Activated CD8-positive, alpha-beta memory T cell treated with anti-CD3 and anti-CD28 coated beads, Interleukin-2, amount 50 U/mL, for 1 hour (primary cell): ENCODE data around the gene KCTD19.
A peak's percentile ranks its signal among the peaks of the same experiment; 100 is the strongest.

Source experiments
- DNase-seq: peaks from one replicate; pipeline ENCODE4 v3.0.0-alpha.2; 2020; ENCODE audit errors: extremely low read depth

The KCTD19 gene

DNA sequence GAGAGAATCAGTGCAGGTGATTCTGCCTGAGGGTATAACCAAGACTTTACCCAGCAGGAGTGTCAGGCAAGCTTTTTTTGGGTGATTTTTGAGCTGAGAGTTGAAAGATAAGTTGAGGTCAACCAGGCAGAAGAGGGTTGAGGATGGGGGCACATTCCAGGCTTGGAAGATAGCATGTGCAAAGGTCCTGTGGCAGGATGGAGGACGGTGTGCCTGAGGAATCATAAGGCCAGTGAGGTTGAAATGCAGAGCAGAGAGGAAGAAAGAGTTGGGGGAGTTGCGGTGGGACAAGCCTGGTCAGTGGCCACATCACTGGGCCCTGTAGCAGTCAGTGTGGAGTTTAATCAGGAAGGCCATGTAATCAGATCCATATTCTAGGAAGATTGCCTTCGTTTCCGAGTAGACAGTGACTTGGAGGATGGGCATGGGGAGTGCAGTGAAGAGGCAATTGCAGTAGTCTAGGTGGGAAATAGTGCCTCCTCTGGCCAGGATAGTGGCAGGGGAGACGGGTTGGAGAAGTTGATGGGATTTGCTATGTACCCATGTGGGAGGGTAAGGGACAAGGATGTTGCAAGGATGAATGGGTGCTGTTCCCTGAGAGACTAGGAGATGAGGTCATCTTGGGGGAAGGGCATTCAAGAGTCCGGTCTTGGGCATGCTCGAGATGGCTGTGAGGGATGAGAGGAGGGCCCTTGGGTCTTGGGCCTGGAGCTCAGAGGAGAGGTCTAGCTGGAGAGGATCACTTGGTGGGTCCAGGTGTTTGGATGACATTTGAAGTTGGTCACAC lies 43.3 kb downstream of the KCTD19 start:
- DNase-seq = no peak

DNA sequence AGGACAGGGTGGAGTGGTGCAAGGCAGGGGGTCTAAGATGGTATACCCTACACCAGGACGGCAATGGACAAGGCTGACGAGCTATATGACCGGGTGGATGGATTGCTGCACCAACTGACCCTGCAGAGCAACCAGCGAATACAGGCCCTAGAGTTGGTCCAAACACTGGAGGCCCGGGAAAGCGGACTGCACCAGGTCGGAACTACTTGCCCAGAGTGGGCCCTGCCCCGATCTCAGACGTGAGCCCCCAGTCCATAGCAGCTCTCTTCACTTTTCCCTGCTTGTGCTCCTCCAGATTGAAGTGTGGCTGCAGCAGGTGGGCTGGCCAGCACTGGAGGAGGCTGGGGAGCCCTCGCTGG lies 44.1 kb downstream of the KCTD19 start:
- DNase-seq = no peak

DNA sequence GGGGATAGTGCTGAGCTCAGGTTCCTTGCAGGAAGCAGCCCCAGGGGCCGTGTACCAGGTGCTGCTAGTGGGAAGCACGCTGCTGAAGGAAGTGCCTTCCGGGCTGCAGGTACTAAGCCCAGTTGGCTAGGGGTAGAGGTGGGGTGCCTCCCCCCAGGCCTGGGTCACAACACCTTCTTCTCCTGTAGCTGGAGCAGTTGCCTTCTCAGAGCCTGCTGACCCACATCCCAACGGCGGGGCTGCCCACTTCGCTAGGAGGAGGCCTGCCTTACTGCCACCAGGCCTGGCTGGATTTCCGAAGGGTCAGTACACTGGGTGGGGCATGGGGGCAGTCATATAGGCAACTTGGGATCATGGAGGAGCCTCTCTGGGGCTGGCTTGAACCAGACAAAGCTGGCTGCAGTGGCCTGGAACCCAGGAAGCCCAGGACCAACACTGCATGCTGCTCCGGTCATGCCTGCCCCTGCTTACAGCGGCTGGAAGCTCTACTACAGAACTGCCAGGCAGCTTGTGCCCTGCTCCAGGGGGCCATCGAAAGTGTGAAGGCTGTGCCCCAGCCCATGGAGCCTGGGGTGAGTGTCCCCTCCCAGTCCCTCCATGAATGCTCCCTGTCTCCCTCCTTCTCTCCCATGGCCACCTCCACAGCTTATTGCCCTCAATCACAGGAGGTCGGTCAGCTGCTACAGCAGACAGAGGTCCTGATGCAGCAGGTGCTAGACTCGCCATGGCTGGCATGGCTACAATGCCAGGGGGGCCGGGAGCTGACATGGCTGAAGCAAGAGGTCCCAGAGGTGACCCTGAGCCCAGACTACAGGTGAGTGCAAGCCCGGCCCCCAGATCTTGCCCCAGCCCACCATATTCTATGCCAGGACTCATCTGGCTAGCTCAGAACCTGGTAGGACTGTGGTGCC lies 44.8 kb downstream of the KCTD19 start:
- no peak for DNase-seq

DNA sequence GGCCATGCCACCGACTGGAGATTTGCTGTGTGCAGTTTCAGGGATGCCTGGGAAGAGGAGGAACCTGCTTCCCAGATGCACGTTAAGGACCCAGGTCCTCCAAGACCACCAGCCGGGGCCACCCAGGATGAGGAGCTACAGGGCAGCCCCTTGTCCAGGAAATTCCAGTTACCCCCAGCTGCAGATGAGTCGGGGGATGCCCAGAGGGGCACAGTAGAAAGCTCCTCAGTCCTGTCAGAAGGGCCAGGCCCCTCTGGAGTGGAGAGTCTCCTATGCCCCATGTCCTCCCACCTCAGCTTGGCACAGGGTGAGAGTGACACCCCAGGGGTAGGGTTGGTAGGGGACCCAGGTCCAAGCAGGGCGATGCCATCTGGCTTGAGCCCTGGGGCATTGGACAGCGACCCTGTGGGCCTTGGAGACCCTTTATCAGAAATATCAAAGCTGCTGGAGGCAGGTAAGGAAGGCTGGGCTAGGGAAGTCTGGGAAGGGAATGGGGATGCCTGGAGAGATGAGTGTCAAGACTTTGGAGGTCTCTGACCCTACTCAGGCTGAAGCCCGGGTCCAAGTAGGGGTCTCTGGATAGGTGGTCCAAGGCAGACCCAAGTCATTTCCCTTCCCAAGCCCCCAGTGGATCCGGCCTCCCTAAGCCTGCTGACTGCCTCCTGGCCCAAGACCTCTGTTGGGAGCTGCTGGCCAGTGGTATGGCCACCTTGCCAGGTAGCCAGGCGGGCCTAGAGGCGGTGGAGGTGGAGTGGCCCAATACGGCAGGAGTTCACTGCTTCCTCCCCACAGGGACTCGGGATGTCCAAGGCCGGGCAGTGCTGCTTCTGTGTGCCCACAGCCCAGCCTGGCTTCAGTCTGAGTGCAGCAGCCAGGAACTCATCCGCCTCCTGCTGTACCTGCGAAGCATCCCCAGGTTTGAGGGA lies 46.2 kb downstream of the KCTD19 start:
- DNase-seq = no peak

DNA sequence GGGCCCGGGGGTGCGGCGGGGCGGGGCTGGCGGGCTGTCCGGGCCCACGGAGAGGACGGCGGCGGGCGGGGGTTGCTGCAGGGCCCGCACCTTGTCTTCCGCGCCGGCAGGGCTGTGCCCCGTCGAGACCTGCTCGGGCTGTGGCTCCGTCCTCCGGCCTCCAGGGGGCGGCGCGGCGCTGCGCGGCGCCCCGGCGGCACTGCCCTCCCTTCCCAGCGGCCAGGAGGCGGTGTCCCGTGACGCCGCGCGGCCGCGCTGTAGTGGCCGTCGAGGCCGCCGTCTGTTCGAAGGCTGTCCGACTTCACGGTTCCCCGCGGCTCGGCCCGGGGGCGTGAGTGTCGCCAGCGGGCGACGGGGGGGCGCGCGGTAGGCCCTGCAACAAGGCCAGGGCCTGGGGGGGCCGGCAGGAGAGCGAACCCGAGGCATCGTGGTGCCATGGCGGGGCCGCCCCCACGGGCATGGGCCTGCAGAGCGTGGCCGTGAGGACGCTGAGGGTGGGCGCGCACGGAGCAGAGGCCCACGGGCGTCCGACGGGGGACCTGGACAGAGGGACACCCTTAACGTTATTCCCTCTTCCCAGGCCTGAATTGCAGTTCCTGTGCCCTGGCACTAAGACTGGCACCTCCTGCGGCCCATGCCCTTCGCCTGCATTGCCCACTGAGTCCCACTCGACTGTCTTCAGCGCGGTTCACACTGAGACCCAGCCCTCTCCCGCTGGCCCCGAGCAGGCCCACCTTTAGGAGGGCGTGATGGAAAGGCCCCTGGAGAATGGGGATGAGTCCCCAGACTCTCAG lies 47.0 kb downstream of the KCTD19 start, which contains the start of gene PLEKHG4:
PLEKHG4 (plus strand) TSS at position 237 of the 794 bp plus-strand sequence; CDS start at position 750, 513 bp downstream.
- DNase-seq = peak; percentile 41

DNA sequence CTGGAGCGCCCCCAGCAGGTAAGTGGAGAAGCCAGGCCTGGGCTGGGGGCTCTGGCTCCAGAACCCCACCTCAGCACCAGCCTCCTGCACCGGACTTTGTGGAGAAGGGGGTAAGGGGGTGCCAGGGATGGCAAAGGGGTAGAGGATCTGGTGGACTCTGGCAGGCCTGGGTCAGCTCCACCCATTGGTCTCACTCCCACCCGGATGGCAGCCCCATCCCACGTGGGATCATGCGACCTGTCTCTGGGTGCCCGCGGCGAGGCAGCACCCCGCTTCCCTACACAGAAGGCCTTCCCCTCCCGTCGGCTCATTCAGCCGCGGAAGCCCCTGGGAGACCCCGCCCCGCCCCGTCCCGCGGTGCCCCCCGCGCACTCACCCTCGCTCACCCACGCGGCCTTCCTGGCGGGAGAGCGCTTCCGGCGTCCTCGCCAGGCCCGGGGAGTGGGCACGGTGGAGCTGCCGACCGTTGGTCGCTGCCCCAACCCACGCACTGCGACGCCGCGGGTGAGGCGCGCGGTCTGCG lies 47.7 kb downstream of the KCTD19 start:
- DNase-seq = no peak

DNA sequence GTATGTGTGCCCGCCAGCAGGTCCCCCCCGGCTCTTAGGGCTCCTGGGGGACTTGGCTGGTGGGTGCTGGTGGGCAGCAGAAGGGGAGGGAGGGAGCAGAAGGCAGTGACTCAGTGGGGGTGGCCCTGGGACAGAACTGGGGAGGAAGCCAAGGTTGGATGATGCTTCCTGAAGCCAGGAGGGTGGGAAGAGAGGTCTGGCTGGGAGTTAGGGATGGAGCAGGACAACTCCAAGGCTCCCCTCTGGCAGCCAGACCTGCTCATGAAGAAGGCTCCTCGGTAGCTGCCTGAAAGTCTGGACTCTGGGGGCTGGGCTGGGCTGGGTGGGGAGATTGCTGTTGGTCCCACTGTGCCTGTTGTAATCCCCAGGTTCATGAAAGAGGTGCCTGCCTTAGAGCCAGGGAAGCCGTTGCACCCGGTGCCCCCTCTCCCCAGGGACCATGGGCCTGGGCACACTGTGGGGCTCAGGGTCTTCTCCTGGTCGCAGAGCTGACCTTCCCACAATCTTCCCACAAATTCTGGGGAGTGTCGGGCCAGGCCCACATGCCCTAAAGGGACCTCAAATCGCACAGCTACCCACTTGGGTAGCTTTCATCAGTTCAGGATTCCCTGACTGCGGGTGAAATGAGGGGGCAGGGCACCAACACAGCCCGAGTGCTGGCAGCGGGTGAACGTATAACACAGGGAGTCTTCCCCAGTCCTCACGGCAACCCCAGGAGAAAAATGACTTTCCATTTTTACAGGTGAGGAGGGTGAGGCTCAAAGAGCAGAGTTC lies 48.4 kb downstream of the KCTD19 start:
- DNase-seq = no peak

DNA sequence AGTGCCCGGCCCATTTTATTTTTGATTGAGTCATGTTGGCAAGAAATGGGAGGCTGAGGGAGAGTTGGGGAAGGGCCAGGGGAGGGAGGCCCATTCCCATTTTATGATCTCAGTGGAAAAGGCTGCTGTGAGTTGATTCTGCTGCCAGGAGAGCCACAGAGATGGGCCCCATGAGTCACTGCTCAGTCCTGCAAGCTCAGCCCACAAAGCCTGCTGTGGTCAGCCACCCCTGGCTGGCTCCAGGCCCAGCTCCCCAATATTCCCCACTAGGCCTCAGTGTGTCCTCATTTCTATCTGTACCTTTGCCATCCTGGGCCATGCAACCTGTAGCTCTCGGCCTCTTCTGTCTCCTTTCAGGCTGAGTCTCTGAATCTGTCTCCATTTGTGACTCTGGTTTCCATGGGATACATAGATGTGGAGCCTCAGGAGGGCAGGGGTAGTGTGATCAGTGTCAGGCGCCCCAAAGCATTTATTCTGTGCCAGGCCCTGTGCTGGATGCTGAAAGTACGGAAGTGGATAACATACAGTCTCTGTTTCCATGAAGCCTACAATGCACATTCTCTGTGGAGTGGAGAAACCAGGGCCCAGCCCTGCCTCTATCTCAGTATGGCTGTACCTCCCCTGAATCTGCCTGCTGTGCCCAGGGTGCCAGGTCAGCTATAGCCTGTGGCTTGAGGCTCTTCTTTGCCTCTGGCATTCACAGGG lies 49.1 kb downstream of the KCTD19 start:
- DNase-seq = no peak

DNA sequence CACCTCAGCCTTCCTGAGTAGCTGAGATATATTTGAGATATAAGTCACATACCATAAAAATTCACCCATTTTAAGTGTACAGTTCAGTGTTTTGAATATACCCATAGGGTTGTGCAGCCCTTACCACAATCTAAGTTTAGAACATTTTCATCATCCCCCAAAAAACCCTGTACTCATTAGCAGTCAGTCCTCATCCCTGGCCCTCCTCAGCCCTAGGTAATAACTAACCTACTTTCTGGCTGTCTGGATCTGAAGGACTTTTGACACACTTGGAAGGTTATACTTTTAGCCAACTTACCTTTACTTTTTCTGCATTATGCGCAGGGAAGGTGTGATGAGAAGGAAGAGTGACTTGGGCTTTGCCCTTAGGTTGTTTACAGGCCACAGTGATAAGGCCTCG lies 51.2 kb downstream of the KCTD19 start:
- no peak for DNase-seq

DNA sequence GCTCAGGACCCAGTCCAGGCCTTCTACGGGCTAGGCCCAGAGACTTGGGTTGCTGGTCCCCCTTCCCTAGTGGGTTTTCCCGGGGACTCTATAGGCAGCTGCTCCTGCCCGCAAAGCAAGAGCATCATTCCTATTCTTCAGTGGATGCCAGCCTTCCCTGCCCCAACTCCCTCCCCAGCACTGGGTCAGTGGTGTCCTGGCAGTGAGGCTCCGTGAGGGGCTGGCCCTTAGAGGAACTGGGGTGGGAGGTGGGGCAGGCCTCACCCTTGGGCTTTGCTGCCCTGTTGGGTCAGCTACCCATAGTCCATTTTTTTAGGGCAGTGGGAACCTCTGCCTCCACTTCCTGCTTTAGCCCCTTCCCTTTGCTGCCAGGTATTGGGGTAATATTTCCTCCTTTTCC lies 55.1 kb downstream of the KCTD19 start:
- no peak for DNase-seq

DNA sequence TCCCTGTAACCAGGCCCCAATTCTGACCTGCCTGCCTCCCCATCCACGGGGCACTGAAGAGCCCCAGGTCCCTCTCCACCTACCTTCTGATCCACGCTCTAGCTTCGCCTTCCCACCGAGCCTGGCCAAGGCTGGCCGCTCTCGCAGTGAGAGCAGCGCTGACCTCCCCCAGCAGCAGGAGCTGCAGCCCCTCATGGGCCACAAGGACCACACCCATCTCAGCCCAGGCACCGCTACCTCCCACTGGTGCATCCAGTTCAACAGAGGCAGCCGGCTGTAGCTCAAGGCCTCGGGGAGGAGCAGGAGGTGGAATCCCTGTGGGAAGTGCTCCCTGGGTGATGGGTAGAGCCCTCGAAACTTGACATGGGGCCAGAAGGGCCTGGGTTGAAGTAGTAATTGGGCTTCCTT lies 55.6 kb downstream of the KCTD19 start:
- DNase-seq = no peak

DNA sequence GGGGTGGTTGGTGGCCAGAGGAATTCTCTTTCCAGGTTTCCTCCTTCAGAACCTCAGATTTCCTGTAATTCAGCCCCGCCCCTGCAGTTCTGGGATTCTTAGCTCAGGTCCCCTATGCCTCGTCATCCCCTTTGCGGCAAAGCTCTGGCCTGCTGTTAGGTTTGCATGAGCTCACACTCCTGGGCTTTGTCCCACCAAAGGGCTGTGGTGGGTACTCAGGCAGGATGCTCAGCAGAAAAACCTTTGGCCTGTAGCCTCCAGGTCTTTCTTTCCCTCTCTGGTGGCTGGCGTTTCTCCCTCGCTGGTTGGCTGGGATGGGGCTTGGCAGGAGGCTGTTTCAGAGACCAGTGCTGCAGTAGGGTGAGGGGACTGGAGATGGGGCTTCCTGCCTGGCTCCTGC lies 56.8 kb downstream of the KCTD19 start:
- no peak for DNase-seq

DNA sequence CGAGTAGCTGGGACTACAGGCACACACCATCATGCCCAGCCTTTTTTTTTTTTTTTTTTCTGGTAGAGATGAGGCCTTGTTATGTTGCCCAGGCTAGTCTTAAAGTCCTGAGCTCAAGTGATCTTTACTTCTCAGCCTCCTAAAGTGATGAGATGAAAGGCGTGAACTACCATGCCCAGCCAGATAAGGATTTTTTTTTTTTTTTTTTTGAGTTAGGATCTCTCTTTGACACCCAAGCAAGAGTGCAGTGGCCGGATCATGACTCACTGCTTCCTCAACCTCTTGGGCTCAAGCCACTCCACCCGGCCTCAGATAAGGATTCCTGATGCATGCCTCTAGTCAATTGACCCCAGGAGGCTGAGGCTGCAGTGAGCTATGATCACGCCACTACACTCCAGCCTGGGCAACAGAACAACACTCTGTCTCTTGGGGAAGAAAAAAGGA lies 58.4 kb downstream of the KCTD19 start:
- DNase-seq = no peak

DNA sequence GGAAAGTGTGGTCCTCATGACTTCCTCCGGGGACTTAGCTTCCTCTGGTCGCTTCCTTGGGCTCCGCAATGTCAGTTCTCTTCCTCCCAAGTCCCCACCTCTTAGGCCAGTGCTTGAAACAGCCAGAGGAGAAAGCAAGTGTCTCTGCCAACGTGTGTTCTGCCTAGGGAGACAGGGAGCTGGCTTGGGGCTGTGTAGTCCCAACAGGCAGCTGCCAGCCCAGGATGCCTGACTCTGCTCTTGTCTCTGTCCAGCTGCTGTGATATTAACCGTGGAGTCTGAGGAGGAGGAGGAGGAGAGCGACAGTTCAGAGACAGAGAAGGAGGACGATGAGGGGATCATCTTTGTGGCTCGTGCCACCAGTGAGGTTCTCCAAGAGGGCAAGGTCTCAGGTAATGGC lies 60.7 kb downstream of the KCTD19 start:
- no peak for DNase-seq

DNA sequence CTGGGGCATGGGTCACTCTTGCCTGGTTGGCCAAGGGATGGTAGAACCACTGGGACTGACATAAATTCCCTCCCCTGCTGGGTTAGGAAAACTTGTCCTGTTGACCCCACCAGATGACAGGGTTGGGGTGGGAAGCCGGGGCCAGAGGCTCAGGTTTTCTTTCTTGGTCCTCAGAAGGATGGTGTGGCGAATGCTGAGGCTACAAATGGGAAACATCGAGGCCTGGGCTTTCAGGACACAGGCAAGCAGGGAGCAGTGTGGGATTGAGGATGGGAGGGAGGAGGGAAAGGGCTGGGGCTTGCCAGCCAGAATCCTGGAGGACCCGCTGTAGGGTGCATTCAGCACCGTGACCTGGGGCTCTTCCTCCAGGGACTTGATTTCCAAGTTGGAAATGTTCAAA lies 61.7 kb downstream of the KCTD19 start:
- no peak for DNase-seq

DNA sequence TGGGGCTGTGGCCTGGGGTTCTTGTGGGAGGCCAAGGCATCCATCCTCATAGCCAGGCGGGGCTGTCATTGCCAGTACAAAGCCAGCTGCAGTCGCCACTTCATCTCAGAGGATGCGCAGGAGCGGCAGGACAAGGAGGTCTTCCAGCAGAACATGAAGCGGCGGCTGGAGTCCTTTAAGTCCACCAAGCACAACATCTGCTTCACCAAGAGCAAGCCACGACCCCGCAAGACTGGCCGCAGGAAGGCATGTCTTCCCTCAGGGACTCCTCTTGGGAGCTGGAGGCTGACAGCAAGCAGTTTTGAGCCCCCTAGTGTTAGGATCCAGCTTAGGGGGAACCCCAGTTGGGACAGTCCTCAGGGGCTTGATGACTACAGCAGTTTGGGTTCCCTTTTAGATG lies 62.3 kb downstream of the KCTD19 start:
- no peak for DNase-seq

DNA sequence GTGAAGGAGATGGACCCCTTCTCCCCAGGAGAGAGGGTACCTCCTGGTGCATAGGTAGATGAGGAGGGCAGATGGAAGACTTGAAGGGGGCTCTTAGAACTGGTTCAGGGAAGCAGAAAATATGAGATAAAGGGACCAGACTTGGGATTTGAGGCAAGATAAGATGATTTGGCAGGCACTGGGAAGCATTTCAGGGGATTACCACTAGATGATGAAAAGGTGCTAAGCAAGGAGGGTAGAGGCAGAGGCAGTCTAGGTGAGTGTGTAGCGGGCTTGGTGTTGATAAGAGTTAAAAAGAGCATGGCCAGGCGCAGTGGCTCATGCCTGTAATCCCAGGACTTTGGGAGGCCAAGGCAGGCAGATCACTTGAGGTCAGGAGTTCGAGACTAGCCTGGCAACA lies 63.3 kb downstream of the KCTD19 start:
- no peak for DNase-seq

DNA sequence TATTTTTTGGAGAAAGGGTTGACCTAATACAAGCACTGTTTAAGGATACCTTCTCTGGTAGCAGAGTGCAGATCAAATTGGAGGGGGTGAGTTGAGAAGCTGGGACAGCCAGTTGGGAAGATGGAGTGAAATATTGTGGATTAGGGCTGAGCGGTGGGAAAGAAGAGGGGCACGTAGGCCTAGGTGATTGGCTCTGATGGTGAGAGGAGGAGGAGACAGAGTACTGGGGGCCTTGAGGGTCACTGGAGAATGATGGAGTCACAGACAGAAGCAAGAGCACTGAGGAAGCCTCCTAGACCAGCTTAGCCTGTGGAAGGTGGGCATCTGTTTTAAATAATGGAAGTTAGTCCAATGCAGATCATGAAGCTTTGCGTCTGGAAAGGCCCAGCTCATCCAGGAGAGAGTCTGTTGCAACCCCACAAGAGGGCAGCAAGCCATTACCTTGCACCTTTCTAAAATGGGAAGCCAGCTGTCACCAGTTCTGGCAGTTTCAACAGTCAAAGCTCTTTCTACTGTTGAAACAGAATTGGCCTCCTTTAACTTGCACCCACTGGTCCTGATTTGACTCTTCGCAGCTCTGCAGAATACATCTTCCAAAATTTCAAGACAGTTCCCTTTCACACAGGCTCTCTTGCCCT lies 66.0 kb downstream of the KCTD19 start:
- DNase-seq = no peak

DNA sequence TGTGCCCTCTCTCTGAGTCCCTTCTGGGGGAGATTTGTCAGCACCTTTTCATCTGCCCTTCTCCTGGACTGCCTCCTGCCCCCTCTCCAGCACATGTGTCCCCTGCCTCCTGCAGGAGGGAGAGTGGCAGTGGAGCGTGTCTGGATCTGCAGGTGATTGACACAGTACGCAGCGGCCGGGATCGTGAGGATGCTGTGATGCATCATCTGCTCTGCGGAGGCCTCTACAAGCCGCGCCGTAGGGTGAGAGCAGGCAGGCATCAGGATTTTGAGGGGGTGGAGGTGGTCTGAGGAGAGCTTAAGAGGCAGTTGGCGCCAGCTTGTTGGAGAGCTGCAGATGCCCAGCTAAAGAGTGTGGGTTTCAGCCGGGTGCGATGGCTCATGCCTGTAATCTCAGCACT lies 66.8 kb downstream of the KCTD19 start:
- no peak for DNase-seq
